Hepatocyte (in vitro differentiated cells): ENCODE data around the gene PRX. TPM values are rescaled to one million over a fixed set of nuclear protein-coding genes. Genes with fewer than 3 reads are reported as not detected.
A peak's percentile ranks its signal among the peaks of the same experiment; 100 is the strongest.

Experiments used
- DNase-seq: peaks from one replicate; pipeline ENCODE4 v3.0.0-alpha.2; 2016; ENCODE audit warnings: low spot score
- H2AFZ ChIP-seq: fragments of 200-600 bp; sonication (generic); 2 replicates; pipeline ENCODE4 v1.6.0; 2016; ENCODE audit warnings: antibody characterized with exemption, mild to moderate bottlenecking
- H3K27ac ChIP-seq: fragments of 200-600 bp; sonication (generic); 2 replicates; pipeline ENCODE4 v1.5.1; 2016; ENCODE audit warnings: mild to moderate bottlenecking
- H3K27me3 ChIP-seq: fragments of 200-600 bp; sonication (generic); 2 replicates; pipeline ENCODE4 v1.6.1; 2016
- H3K36me3 ChIP-seq: fragments of 200-600 bp; sonication (generic); replicated peaks from 2 replicates; pipeline ENCODE4 v1.5.1; 2016; ENCODE audit warnings: low read depth; ENCODE audit not compliant: insufficient read depth
- H3K4me1 ChIP-seq: fragments of 200-600 bp; sonication (generic); 2 replicates; pipeline ENCODE4 v1.5.1; 2016; ENCODE audit warnings: mild to moderate bottlenecking, moderate library complexity; ENCODE audit not compliant: insufficient read depth
- H3K4me2 ChIP-seq: fragments of 200-600 bp; sonication (generic); 2 replicates; pipeline ENCODE4 v1.6.0; 2016
- H3K4me3 ChIP-seq: fragments of 200-600 bp; sonication (generic); 2 replicates; pipeline ENCODE4 v1.5.1; 2016; ENCODE audit warnings: mild to moderate bottlenecking
- H3K79me2 ChIP-seq: fragments of 200-600 bp; sonication (generic); 2 replicates; pipeline ENCODE4 v1.6.0; 2017; ENCODE audit warnings: mild to moderate bottlenecking
- H3K9me2 ChIP-seq: fragments of 200-600 bp; sonication (generic); replicated peaks from 2 replicates; pipeline ENCODE4 v1.6.0; 2017; ENCODE audit warnings: mild to moderate bottlenecking; ENCODE audit not compliant: insufficient read depth
- H3K9me3 ChIP-seq: fragments of 200-600 bp; sonication (generic); 2 replicates; pipeline ENCODE4 v1.5.1; 2016; ENCODE audit warnings: low read depth, mild to moderate bottlenecking
- H4K20me1 ChIP-seq: fragments of 200-600 bp; sonication (generic); 2 replicates; pipeline ENCODE4 v1.6.0; 2016; ENCODE audit warnings: mild to moderate bottlenecking; ENCODE audit not compliant: insufficient read depth, poor library complexity, severe bottlenecking
- CTCF ChIP-seq: fragments of 200-600 bp; sonication (generic); IDR thresholded peaks from 2 replicates; pipeline ENCODE4 v1.5.1; 2016; ENCODE audit warnings: antibody characterized with exemption, mild to moderate bottlenecking; ENCODE audit not compliant: poor library complexity
- EZH2 ChIP-seq: fragments of 200-600 bp; sonication (generic); IDR thresholded peaks from 2 replicates; pipeline ENCODE4 v1.6.1; 2016; ENCODE audit warnings: antibody characterized with exemption, mild to moderate bottlenecking, borderline replicate concordance
- EZH2phosphoT487 ChIP-seq: fragments of 200-600 bp; sonication (generic); IDR thresholded peaks from one replicate; pipeline ENCODE4 v1.6.1; 2018; ENCODE audit warnings: antibody characterized with exemption, mild to moderate bottlenecking, low read depth, moderate library complexity; ENCODE audit not compliant: unreplicated experiment, severe bottlenecking
- WGBS: methylation state at CpG from one replicate; pipeline ENCODE4 v1.1.6; 2016; ENCODE audit warnings: low lambda C conversion rate; ENCODE audit errors: missing lambda C conversion rate; 5-methylcytosine and 5-hydroxymethylcytosine counted together
- polyA plus RNA-seq: library from polyadenylated mRNA; unstranded; fragments of >200 nt; fragmentation: Nextera tagmentation; extraction: Ambion mirVana; gene quantifications from 2 replicates; pipeline ENCODE4 v1.2.1, GENCODE V29; 2016
- total RNA-seq: library from RNA; depleted of rRNA; stranded (reverse); fragments of >200 nt; gene quantifications from 2 replicates; pipeline ENCODE4 v1.2.3, GENCODE V29; 2014

The PRX gene
- total and polyA plus RNA-seq, 2 experiments from 2014 or later = 0.80 to 1.9 TPM

GRCh38 chr19:40452016-40452415 lies 38.8 kb upstream of the PRX start:
- no peaks in the 10 kb centered on the region for H3K79me2 ChIP-seq
- no peak overlapping the region for H3K27ac ChIP-seq
- no peaks in the 10 kb centered on the region for H4K20me1 ChIP-seq
- WGBS = 86% methylated on average over 5 of the region's 5 CpGs
- no peak for DNase-seq
- TF ChIP-seq EZH2phosphoT487 = no peak
- no peak for TF ChIP-seq EZH2
- no peak for TF ChIP-seq CTCF
- no peaks in the 10 kb centered on the region for H3K36me3 ChIP-seq
- H3K4me3 ChIP-seq = no peak overlapping the region
- H3K4me2 ChIP-seq = no peak overlapping the region
- no peaks in the 10 kb centered on the region for H3K9me3 ChIP-seq
- no peak overlapping the region for H2AFZ ChIP-seq
- no peaks in the 10 kb centered on the region for H3K4me1 ChIP-seq
- H3K9me2 ChIP-seq = no peaks in the 10 kb centered on the region
- no peaks in the 10 kb centered on the region for H3K27me3 ChIP-seq

DNA sequence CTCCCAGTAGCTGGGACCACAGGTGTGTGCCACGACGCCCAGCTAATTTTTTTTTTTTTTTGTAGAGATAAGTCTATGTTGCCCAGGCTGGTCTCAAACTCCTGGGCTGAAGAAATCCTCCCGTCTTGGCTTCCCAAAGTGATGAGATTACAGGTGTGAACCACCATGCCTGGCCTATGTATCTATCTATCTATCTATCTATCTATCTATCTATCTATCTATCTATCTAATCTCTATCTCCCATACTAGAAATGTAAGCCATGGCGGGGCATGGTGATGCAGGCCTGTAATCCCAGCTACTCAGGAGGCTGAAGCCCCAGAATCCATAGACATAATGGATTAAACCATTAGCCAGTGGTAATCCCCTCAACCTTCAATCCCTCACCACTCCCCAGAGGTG lies 37.5 kb upstream of the PRX start:
- Histone ChIP-seq H4K20me1 (no peaks in the 10 kb centered on the region), H2AFZ (no peak overlapping the region), H3K9me2 (no peaks in the 10 kb centered on the region), H3K27ac (no peak overlapping the region), H3K27me3 (no peaks in the 10 kb centered on the region), H3K4me2 (no peak overlapping the region), H3K9me3 (no peaks in the 10 kb centered on the region), H3K4me3 (no peak overlapping the region), H3K4me1 (peaks cover 1% of the 10 kb centered on the region), H3K79me2 (no peaks in the 10 kb centered on the region), H3K36me3 (no peaks in the 10 kb centered on the region)
- TF ChIP-seq CTCF (no peak), EZH2phosphoT487 (no peak), EZH2 (no peak)
- 98% methylated on average over 4 of the region's 4 CpGs for WGBS
- DNase-seq = no peak

- Histone ChIP-seq H3K27ac (no peak overlapping the region), H2AFZ (no peak overlapping the region), H4K20me1 (no peaks in the 10 kb centered on the region), H3K36me3 (no peaks in the 10 kb centered on the region), H3K9me2 (no peaks in the 10 kb centered on the region), H3K4me1 (peaks cover 9% of the 10 kb centered on the region), H3K9me3 (no peaks in the 10 kb centered on the region), H3K4me3 (no peak overlapping the region), H3K79me2 (no peaks in the 10 kb centered on the region), H3K27me3 (no peaks in the 10 kb centered on the region), H3K4me2 (no peak overlapping the region)
- 92% methylated on average over 4 of the region's 4 CpGs for WGBS
- TF ChIP-seq EZH2 = no peak
- no peak for TF ChIP-seq CTCF
- no peak for TF ChIP-seq EZH2phosphoT487
- no peak for DNase-seq
These were observed 36.3 kb upstream of the PRX start for GRCh38 chr19:40449506-40449905.

GRCh38 chr19:40446263-40446784 lies 33.1 kb upstream of the PRX start:
- peak overlapping the region; percentile 98 for H3K27ac ChIP-seq
- H3K9me2 ChIP-seq = no peaks in the 10 kb centered on the region
- H3K27me3 ChIP-seq = no peaks in the 10 kb centered on the region
- no peaks in the 10 kb centered on the region for H3K36me3 ChIP-seq
- H4K20me1 ChIP-seq = peaks cover 15% of the 10 kb centered on the region
- no peak overlapping the region for H3K4me3 ChIP-seq
- H3K9me3 ChIP-seq = no peaks in the 10 kb centered on the region
- peaks cover 21% of the 10 kb centered on the region for H3K79me2 ChIP-seq
- TF ChIP-seq EZH2phosphoT487 (no peak), EZH2 (no peak), CTCF (no peak)
- H2AFZ ChIP-seq = no peak overlapping the region
- H3K4me1 ChIP-seq = peaks cover 21% of the 10 kb centered on the region
- H3K4me2 ChIP-seq = no peak overlapping the region
- DNase-seq = no peak
- WGBS = 83% methylated on average over 8 of the region's 8 CpGs
